ENCODE data around the gene PRODH2.
A peak's percentile ranks its signal among the peaks of the same experiment; 100 is the strongest.

Gene PRODH2, protein sequence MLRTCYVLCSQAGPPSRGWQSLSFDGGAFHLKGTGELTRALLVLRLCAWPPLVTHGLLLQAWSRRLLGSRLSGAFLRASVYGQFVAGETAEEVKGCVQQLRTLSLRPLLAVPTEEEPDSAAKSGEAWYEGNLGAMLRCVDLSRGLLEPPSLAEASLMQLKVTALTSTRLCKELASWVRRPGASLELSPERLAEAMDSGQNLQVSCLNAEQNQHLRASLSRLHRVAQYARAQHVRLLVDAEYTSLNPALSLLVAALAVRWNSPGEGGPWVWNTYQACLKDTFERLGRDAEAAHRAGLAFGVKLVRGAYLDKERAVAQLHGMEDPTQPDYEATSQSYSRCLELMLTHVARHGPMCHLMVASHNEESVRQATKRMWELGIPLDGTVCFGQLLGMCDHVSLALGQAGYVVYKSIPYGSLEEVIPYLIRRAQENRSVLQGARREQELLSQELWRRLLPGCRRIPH

DNA sequence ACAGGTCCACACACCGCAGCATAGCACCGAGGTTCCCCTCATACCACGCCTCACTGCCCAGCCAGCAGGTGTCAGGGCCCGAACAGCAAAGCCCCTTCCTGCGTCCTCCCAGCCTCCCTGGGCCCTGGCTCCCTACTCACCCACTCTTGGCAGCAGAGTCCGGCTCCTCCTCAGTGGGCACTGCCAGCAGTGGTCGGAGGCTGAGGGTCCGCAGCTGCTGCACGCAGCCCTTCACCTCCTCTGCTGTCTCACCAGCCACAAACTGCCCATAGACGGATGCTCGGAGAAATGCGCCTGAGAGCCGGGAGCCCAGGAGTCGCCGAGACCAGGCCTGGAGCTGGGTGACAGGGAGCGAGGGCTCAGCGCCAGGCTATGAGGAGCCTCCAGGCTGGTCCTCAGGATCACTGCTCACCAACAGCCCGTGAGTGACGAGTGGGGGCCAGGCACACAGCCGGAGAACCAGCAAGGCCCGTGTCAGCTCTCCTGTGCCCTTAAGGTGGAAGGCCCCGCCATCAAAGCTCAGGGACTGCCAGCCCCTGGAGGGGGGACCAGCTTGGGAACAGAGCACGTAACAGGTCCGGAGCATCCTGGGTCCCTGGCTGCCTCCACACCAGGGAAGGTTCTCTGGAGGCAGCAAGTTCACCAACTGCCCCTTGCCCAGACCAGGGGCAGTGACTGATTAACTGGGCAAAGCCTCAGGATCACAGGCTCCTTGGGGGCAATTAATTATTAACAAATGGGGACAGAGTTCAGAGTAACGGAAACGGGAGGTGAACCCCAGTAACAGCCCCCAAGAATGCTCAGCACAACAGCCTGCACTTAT is at the start of gene PRODH2:
TSS of gene PRODH2 (minus strand) at position 626 of the 823 bp plus-strand sequence. CDS start at position 586, 40 bp downstream.
- no peak for DNase-seq

DNA sequence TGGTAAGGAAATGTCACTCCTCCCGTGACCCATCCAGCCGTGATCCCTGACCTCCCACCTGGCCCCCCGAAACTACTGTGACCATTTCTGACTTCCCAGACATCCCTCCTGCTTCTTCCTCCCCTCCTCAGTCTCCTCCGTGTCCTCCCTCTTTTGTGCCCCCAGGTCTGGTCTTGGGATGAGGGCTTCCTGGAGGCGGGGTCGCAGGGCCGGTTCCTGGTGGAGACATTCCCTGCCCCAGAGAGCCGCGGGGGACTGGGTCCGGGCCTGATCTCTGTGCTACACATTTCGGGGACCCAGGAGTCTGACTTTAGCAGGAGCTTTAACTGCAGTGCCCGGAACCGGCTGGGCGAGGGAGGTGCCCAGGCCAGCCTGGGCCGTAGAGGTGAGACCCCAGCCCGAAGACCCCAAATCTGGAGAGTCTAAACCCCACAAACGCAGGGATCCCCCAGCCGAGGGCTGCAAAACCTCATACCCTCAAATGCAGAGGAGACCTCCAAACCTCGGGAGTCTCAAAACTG is 49.1 kb upstream of the PRODH2 start:
- DNase-seq = no peak

DNA sequence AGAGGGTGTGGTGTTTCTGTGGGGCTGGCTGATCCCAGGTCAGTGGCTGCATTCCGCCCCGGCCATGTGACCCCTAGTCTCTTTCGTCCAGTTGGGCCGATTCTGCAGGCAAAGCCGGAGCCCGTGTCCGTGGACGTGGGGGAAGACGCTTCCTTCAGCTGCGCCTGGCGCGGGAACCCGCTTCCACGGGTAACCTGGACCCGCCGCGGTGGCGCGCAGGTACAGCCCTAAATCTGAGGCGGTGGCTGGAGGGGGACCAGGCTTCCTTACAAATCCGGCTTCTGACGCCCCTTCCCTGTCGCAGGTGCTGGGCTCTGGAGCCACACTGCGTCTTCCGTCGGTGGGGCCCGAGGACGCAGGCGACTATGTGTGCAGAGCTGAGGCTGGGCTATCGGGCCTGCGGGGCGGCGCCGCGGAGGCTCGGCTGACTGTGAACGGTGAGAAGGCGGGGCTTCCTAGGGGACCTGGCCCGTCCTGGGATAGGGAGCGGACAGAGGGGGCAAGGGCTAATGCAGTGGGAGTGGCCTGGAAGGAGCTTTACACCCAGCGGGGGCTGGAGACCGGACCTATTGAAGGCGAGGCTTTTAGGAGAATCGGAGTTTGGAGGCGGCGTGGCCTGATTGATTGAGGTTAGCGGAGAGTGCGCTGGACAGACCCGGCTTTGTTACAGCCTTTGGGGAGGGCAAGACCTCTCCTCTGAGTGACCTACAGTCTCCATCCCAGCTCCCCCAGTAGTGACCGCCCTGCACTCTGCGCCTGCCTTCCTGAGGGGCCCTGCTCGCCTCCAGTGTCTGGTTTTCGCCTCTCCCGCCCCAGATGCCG is 48.4 kb upstream of the PRODH2 start:
- DNase-seq = no peak

DNA sequence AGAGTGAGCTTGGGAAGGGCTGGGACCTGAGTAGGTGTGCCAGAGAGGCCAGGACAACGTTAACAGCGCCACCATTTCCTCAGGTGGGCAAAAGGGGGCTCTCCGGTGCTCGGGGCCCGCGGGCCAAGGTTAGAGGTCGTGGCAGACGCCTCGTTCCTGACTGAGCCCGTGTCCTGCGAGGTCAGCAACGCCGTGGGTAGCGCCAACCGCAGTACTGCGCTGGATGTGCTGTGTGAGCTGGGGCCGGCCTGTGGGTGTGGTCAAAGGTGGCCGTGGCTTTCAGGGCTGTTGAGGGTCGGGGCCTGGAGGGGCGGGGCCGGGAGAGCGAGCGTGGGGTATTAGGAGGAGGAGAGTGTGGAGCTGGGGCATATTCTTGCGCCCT is 47.8 kb upstream of the PRODH2 start:
- DNase-seq = no peak

DNA sequence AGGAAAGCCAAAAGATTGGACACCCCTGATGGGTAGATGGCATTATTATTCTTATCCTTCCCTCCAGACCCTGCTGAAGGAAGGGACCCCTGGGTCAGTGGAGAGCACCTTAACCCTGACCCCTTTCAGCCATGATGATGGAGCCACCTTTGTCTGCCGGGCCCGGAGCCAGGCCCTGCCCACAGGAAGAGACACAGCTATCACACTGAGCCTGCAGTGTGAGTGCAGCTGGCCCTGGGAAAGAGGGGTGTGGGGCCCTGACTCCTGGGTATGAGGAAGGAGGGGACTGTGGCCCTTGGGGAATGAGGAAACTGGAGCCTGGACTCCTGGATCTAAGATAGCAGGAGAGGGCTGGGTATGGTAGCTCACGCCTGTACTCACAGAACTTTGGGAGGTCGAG is 46.8 kb upstream of the PRODH2 start:
- no peak for DNase-seq

DNA sequence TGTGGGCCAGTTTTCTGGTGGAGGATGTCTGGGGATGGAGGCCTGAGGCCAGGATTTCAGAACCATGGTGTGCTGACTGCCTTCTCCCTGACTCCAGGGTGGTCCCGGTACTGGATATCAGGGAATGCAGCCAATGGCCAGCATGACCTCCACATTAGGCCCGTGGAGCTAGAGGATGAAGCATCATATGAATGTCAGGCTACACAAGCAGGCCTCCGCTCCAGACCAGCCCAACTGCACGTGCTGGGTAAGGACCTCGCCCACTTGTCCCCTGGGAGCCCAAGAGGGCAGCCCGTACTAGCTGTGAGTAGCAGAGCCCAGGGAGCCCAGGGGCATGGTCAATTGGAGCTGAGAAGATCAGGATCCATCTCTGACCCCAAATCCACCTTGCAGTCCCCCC is 45.7 kb upstream of the PRODH2 start:
- no peak for DNase-seq

DNA sequence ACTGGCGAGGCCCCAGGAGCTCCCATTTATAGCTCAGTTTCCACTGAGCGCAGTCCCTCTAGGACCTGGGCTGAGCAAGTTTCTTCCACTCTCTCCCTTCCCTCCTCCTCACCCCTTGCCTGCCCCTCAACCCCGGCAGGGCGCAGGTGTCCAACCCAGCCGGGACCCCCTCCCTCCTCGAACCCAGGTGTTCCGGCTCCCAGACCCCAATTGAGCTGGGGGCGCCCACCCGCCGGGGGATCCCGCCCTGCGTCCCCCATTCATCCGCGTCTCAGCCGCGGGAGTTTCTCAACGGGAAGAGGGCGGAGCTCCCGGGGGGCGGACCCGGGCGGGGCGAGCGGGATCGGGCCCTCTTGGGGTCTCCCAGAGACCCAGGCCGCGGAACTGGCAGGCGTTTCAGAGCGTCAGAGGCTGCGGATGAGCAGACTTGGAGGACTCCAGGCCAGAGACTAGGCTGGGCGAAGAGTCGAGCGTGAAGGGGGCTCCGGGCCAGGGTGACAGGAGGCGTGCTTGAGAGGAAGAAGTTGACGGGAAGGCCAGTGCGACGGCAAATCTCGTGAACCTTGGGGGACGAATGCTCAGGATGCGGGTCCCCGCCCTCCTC is 44.0 kb upstream of the PRODH2 start, which contains the start of gene KIRREL2:
TSS of gene KIRREL2 (plus strand) at position 366 of the 604 bp plus-strand sequence. CDS start at position 575, 209 bp downstream.
- peak; percentile 37 to 49 for DNase-seq

DNA sequence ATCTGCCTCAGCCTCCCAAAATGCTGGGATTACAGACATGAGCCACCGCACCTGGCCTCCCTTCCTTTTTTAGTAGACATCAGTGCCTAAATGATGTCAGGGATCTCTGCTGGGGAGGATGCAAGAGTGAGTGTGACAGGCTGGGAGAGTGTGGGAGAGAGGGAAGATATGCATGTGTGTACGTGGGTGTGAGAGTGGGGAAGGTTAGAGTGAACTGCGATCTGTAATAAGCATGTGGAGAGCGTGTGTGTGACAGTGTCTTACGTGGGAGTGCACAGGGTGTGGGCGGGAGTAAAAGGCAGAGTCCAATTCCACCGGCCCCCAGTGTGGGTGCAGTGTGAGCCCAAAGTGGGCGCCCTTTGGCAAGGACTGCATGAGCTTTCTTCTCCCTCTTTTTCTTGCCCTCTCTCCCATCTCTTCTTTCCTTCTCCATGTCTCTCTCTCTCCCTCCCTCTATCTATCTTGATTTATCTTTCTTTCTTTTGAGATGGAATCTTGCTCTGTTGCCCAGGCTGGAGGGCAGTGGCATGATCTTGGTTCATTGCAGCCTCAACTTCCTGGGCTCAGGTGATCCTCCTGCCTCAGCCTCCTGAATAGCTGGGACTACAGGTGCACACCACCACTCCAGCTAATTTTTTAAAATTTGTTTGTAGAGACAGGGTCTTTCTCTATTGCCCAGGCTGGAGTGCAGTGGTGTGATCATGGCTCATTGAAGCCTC is 40.6 kb upstream of the PRODH2 start:
- no peak for DNase-seq

DNA sequence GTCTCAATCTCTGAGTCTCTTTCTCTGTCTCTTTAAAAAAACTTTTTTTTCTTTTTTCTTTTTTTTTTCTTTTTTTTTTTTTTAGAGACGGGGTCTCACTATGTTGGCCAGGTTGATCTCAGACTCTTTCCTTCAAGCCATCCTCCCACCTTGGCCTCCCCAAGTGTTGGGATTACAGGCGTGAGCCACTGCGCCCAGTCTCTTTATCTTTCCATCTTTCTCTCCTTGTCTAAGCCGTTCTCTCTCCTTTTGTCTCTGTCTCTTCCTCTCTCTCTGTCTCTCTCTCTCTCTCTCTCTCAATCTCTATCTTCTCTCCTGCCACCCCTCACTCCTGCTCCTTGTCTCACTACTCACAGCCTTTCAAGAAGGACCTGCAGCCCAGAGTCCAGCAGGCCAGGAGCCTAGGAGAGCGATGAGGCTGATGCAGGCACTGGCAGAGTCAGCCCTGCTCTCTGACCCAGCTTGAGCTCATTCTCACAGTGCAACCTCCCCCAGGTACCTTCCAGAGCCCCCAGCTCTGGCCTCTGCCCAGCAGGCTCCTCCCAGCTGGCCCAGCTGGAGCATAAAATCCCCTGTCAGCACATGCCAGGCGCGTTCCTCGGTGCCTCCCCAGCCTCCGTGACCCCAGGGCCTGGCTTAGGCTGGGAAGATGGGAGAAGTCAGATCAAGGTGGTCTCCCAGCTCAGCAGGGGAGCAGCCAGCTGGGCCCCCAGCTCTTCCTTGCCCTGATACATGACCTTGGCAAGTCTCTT is 39.6 kb upstream of the PRODH2 start, which contains the start of gene NPHS1:
TSS of gene NPHS1 (minus strand) at position 476 of the 752 bp plus-strand sequence. CDS start 667 bp downstream, outside the sequence.
- no peak for DNase-seq

DNA sequence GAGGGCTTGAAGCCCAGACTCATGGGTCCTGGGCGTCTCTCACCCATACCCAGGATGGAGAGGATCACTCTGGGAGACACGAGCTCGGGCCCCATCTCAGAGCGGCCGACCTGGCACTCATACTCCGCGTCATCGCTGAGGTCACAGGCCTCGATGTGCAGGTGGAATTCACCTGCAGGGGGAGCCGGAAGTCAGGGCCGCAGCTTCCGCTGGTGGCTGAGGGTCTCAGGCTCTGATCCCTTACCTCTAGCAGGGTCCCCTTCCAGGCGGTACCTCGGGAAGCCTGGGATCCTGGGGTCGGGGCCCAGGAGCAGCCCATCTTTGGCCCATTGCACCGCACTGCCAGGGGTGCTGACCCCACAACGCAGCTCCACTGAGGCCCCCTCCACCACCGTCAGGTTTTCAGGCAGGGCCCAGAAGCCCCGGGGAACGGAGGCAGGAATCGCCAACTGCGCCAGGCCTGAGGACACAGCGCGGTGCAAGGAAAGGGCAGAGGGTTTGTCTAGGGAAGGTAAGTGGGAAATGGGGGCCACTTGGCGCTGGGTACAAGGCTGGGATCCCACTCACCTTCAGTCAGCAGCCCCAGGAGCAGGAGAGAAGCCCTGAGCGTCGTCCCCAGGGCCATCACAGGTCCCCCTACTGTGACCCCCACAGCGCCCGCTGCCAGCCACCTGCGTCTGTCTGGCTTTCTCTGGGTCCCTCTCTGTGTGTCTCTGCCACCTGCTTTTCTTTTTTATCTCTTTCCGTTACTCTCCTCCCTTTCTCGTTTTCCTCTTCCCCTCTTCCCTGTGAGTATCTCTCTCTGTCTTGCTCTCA is 38.8 kb upstream of the PRODH2 start:
- no peak for DNase-seq

DNA sequence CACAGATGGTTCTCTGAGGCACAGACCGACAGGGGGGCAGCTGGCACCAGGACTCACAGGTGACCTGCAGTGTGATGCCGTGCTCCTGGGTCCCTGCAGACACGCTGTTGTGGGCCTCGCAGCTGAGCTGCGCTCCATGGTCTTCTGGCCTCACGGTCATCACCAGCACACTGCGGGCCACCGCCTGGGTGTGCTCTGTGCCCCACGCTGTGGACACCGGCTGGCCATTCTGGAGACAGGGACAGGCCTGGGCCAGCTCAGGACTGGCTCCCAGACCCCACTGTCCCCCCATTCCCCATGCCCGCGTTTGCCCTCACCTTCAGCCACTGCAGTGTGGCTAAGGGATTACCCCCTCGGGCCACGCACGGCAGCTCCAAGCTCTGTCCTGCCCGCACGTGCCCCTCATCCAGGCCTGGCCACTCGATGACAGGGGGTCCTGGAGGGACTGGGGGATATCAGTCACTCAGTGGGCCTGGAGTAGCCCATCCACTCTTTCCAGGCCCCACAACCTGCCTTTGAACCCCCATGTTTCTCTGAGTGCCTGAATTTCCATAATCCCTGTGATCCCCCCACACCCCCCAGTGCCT is 36.4 kb upstream of the PRODH2 start:
- no peak for DNase-seq

DNA sequence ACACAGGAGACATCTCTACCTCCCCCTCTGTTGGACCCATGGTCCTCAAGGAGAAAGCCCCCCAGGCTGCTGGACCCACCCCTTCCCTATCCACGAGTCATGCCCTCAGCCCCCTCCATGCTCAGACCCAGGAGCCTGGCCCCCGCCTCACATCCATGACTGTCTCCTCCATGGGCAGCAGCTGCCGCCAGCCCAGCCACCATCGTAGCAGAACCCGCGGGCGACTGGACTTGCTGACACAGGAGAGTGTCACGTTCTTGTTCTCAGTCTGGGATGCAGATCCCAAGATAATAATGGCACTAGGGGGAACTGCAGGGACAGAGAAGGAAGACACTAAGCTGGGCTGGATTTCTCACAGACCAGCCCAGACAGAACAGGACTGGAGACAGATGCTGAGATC is 35.8 kb upstream of the PRODH2 start:
- DNase-seq = no peak

DNA sequence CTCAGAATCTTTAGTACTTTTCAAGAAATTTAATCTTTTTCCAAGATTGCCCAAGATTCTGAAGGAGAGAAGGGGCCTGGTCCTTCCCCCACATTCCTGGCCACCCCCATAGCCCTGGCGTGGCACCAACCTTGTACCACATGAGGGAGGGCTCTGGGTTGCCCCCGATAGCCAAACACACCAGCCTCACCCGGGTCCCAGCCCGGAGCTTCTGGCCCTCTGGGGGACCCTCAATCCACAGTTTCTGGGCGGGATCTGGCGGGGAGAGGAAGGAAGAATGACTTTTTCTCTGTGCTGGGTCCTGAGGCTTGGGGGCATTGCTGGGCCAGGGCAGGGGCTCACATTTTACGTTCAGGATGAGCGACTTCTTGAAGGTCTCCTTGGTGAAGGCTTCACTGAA is 35.3 kb upstream of the PRODH2 start:
- DNase-seq = no peak

DNA sequence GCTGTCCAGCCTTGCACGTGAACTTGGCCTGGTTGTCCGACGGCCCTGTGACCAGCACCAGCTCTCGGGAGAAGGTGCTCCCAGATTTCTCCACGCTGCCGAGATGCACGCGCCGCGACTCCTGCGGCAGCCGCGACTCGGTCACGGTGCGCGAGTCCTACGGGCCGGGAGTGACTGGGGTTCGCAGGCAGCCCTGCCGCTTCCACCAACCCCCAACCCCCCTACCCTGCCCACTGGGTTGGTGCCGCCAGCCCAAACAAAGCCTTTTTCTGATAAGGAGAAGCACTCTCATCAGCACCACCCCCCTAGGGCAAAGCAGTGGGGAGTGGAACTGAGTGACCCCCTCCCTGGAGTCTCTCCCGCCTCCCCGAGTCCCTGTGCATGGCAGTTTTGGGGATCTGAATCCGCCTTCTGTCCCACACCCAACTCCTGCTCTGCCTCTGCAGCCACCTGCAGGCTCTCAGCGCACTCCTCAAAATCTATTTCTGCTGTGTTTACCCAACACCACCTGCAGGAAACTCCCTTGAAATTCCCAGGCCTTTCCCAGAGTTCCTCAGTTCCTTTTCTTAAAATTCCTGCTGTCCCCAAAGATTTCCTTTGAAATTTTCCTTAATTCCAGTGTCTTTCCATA is 33.5 kb upstream of the PRODH2 start:
- DNase-seq = no peak

DNA sequence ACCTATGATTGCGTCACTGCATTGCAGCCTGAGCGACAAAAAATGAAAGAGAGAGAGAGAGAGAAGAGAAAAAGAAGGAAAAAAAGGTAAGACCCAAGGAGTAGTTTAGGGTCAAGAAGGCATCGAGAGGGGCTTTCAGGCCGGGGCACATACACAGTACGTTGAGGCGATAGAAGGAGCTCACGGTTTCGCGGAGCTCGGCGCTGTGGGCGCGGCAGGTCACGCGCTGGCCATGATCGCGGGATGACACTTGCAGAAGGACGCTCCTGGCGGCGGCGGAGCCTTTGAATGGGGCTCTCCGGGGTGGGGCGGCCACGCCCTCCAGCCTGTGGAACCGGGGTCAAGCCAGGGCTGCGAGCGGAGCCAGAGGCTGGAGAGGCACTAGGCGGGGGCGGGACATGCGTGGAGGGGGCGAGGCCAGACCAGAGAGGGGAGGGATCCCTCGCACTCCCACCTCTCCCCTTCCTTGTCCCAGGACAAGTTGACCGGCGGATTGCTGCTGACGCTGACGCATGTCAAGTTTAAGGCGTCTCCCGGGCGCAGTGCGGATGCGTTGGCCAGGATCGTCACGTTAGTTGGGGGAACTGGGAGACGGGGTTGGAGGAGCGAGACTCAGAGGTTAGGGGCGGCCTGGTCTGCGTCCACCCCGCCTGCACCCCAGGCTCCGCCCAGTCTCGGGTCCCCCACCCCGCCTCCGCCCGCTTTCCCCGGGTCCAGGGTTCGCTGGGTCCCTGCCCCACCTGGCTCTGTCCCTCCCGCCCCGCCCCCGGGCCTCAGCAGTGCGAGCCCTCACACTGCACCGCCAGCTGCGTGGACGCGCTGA is 32.8 kb upstream of the PRODH2 start:
- DNase-seq = peak in 1 of 2 experiments; percentile 22

DNA sequence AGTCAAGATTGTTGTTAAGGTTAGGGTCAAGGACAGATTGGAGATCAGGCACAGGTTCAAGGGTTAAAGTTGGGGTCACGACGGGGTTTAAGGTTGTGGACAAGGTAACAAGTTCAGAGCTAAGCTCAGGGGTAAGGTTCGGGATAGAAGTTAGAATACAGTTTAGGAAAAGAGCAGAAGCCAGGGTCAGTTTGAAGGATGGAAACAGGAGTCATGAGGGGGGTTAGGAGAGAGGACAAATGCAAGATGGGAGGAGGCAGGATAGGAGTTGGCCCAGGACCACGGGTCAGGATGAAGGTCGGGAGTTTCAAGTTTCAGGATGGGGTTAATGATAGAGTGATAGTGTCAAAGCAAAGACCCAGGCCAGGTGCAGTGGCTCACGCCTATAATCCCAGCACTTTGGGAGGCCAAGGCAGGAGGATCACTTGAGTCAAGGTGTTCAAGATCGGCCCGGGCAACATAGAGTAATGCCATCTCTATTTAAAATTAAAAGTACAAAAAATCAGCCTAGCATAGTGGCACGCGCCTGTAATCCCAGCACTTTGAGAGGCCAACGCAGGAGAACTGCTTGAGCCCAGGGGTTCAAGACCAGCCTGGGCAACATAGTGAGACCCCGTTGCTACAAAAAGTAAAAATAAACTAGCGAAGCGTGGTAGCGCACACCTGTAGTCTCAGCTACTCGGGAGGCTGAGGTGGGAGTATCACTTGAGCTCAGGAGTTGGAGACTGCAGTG is 32.0 kb upstream of the PRODH2 start:
- no peak for DNase-seq
